T-helper 17 cell (primary cell): ENCODE results near the gene IL17RE. TPM values are rescaled to one million over a fixed set of nuclear protein-coding genes. Genes with fewer than 3 reads are reported as not detected.
"Not testable (repeated sequence)": the region's sequence is repeated elsewhere in the genome, so short reads cannot be mapped to it uniquely, and the experiment has no call there.

Source experiments
- ATAC-seq: fragments of 150-1000 bp; cut with Tn5 transposase; 2 replicates; pipeline ENCODE4 v1.10.0; 2021; ENCODE audit warnings: mild to moderate bottlenecking, moderate library complexity
- DNase-seq, 3 donors: peaks; one replicate each; pipeline versions ENCODE4 v3.0.0 to v3.0.0-alpha.2; 2020 to 2021
- H3K9me3 ChIP-seq: one replicate; pipeline ENCODE4 v1.7.0; 2013; ENCODE audit warnings: low read length, mild to moderate bottlenecking; ENCODE audit not compliant: control insufficient read depth, poor library complexity, severe bottlenecking
- H3K27ac Mint-ChIP-seq: one replicate; pipeline ENCODE4 v1.8.0; 2022; ENCODE audit warnings: mild to moderate bottlenecking, moderate library complexity, mixed read lengths
- H3K27me3 Mint-ChIP-seq: one replicate; pipeline ENCODE4 v1.8.0; 2022; ENCODE audit warnings: mixed read lengths
- H3K36me3 Mint-ChIP-seq: one replicate; pipeline ENCODE4 v1.8.0; 2022; ENCODE audit warnings: low read depth, mixed read lengths
- H3K4me1 Mint-ChIP-seq: one replicate; pipeline ENCODE4 v1.8.0; 2022; ENCODE audit warnings: mild to moderate bottlenecking, mixed read lengths
- H3K4me3 Mint-ChIP-seq: one replicate; pipeline ENCODE4 v1.8.0; 2022; ENCODE audit warnings: mild to moderate bottlenecking, moderate library complexity, mixed read lengths
- total RNA-seq, 4 donors: library from RNA in 2 of 4; stranded (reverse) in 2 of 4; gene quantifications; one replicate each; pipeline ENCODE4 v1.2.3 and lab custom pipeline; 2022 to 2026

The IL17RE gene
- total RNA-seq, 2 donors from 2014 or later: 10.1 to 12.4 TPM

DNA sequence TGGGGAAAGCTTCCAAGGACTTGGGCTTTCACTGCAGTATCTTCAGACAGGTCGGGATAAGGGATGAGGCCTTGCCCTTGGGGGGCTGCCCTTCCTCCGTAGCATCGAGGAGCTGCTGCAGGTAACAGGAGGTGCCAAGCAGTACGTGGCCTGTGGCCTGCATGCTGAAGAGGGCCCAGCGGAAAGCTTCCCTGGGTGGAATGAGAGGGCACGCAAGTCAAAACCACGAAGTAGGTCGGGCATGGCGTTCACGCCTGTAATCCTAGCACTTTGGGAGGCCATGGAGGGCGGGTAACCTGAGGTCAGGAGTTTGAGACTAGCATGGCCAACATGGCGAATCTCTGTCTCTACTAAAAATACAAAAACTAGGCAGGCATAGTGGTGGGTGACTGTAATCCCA lies 35.5 kb upstream of the IL17RE start:
- Mint-ChIP-seq H3K4me3 (no peak overlapping the region), H3K4me1 (peaks cover 3% of the 10 kb centered on the region), H3K36me3 (no peaks in the 10 kb centered on the region), H3K27me3 (peaks cover 8% of the 10 kb centered on the region), H3K27ac (no peak overlapping the region)
- no peak for DNase-seq
- no peaks in the 10 kb centered on the region for H3K9me3 ChIP-seq
- ATAC-seq: no peak

DNA sequence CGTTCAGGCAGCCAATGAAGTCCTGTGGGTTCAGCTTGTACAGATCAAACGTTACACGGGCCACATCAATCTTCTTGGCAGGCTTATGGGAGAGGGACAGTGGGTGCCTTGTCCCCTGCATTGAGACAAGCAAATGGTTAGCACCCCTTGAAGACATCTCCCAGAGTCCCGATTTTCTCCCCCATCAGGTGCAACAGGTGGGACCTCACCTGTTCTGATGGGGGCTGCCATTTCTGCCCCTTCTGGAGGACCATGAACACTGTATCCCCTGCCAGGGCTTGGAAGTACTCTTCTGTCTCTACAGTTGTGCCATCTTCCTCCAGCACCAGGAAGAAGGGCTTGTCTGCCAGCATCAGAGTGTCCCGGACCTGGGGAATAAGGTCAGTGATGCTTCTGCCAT lies 32.7 kb upstream of the IL17RE start:
- H3K9me3 ChIP-seq: no peaks in the 10 kb centered on the region
- ATAC-seq: no peak
- peaks cover 3% of the 10 kb centered on the region for H3K4me1 Mint-ChIP-seq
- H3K27me3 Mint-ChIP-seq: no peaks in the 10 kb centered on the region
- H3K36me3 Mint-ChIP-seq: no peaks in the 10 kb centered on the region
- DNase-seq: no peak
- no peak overlapping the region for H3K27ac Mint-ChIP-seq
- H3K4me3 Mint-ChIP-seq: no peak overlapping the region

DNA sequence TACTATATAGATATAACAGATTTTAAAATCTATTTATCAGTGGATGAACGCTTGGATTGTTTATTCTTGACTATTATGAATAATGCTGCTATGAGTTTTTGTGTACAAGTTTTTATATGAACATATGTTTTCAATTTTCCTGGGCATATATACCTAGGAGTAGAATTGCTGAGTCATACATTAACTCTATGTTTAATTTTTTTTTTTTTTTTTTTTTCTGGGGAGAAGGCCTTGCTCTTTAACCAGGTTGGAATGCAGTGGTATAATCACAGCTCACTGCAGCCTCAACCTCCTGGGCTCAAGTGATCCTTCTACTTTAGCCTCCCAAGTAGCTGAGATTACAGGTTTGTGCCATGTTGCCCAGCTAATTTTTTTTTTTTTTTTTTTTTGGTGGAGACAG lies 31.7 kb upstream of the IL17RE start:
- peaks cover 3% of the 10 kb centered on the region for H3K4me1 Mint-ChIP-seq
- ATAC-seq (no peak), DNase-seq (no peak)
- H3K9me3 ChIP-seq: no peaks in the 10 kb centered on the region
- H3K27me3 Mint-ChIP-seq: peaks cover 5% of the 10 kb centered on the region
- no peaks in the 10 kb centered on the region for H3K36me3 Mint-ChIP-seq
- no peak overlapping the region for H3K27ac Mint-ChIP-seq
- no peak overlapping the region for H3K4me3 Mint-ChIP-seq

GRCh38 chr3:9872067-9872466 lies 30.6 kb upstream of the IL17RE start:
- not testable (repeated sequence) for H3K27ac Mint-ChIP-seq, H3K4me1 Mint-ChIP-seq, H3K27me3 Mint-ChIP-seq, H3K4me3 Mint-ChIP-seq, H3K9me3 ChIP-seq, ATAC-seq, H3K36me3 Mint-ChIP-seq, DNase-seq

- no peak overlapping the region for H3K4me3 Mint-ChIP-seq
- DNase-seq (no peak), ATAC-seq (no peak)
- peaks cover 11% of the 10 kb centered on the region for H3K27me3 Mint-ChIP-seq
- no peaks in the 10 kb centered on the region for H3K36me3 Mint-ChIP-seq
- H3K4me1 Mint-ChIP-seq: peaks cover 3% of the 10 kb centered on the region
- no peaks in the 10 kb centered on the region for H3K9me3 ChIP-seq
- H3K27ac Mint-ChIP-seq: no peak overlapping the region
Measured at GRCh38 chr3:9875448-9875847, 27.2 kb upstream of the IL17RE start.

GRCh38 chr3:9876255-9876654 lies 26.4 kb upstream of the IL17RE start:
- H3K9me3 ChIP-seq, H3K36me3 Mint-ChIP-seq, H3K4me1 Mint-ChIP-seq, H3K4me3 Mint-ChIP-seq, H3K27ac Mint-ChIP-seq, DNase-seq, ATAC-seq: not testable (repeated sequence)
- peaks cover 11% of the 10 kb centered on the region for H3K27me3 Mint-ChIP-seq

- Mint-ChIP-seq H3K4me1 (peaks cover 3% of the 10 kb centered on the region), H3K27me3 (peaks cover 11% of the 10 kb centered on the region), H3K27ac (no peak overlapping the region), H3K36me3 (no peaks in the 10 kb centered on the region), H3K4me3 (no peak overlapping the region)
- DNase-seq (no peak), ATAC-seq (no peak)
- H3K9me3 ChIP-seq: no peaks in the 10 kb centered on the region
Measured at GRCh38 chr3:9876991-9877390, 25.7 kb upstream of the IL17RE start.

- no peaks in the 10 kb centered on the region for H3K9me3 ChIP-seq
- no peak for ATAC-seq
- DNase-seq: no peak
- H3K4me3 Mint-ChIP-seq: no peak overlapping the region
- no peaks in the 10 kb centered on the region for H3K36me3 Mint-ChIP-seq
- no peaks in the 10 kb centered on the region for H3K4me1 Mint-ChIP-seq
- peaks cover 11% of the 10 kb centered on the region for H3K27me3 Mint-ChIP-seq
- H3K27ac Mint-ChIP-seq: no peak overlapping the region
Measured at GRCh38 chr3:9878700-9879099, 23.9 kb upstream of the IL17RE start.

DNA sequence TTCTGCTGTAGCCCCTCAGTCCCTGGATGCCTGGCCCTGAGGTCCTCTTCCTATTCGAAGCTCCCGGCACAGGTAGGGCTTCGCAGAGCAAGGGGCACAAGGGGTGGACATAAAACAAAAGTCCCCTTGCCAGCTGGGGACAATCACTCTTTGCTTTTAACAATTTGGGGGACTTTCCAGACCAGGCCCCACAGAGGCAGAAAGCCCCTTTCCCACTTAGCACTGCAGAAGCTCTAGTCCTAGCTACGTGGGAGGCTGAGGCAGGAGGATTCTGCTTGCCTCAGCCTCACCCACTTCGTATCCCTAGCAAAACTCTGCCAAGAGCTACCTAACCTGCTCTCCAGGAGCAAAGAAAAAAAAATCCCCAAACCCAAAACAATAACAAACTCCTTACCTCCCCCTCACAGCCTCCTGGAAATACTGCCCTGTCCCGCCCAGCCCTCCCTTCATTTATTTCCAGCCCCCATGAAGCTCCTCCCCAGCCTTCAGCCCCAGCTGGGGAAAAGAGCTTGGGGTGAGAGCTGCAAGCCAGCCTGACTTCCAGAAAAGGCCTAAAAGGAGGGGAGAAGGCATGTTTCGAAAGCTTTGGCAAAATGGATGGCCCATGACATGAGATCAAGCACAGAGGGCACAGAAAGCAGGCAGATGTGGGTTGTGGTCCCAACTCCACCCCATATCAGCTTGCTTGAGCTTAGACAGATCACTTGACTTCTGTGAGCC lies 22.7 kb upstream of the IL17RE start, which contains the start of gene CIDEC:
Gene CIDEC (minus strand): TSS at position 424 of the 720 bp plus-strand sequence. CDS start 1,767 bp downstream, outside the sequence.
- ATAC-seq: no peak
- no peak within 1 kb of the TSS for H3K4me3 Mint-ChIP-seq
- no peaks in the 10 kb centered on the region for H3K9me3 ChIP-seq
- H3K36me3 Mint-ChIP-seq: no peaks in the 10 kb centered on the region
- DNase-seq: no peak
- H3K27ac Mint-ChIP-seq: no peak within 1 kb of the TSS
- peaks cover 11% of the 10 kb centered on the region for H3K27me3 Mint-ChIP-seq
- no peaks in the 10 kb centered on the region for H3K4me1 Mint-ChIP-seq

- Mint-ChIP-seq H3K36me3 (no peaks in the 10 kb centered on the region), H3K27ac (no peak overlapping the region), H3K27me3 (peaks cover 5% of the 10 kb centered on the region), H3K4me1 (no peaks in the 10 kb centered on the region), H3K4me3 (no peak overlapping the region)
- DNase-seq: no peak
- no peaks in the 10 kb centered on the region for H3K9me3 ChIP-seq
- ATAC-seq: no peak
Measured at GRCh38 chr3:9881441-9881840, 21.2 kb upstream of the IL17RE start.

DNA sequence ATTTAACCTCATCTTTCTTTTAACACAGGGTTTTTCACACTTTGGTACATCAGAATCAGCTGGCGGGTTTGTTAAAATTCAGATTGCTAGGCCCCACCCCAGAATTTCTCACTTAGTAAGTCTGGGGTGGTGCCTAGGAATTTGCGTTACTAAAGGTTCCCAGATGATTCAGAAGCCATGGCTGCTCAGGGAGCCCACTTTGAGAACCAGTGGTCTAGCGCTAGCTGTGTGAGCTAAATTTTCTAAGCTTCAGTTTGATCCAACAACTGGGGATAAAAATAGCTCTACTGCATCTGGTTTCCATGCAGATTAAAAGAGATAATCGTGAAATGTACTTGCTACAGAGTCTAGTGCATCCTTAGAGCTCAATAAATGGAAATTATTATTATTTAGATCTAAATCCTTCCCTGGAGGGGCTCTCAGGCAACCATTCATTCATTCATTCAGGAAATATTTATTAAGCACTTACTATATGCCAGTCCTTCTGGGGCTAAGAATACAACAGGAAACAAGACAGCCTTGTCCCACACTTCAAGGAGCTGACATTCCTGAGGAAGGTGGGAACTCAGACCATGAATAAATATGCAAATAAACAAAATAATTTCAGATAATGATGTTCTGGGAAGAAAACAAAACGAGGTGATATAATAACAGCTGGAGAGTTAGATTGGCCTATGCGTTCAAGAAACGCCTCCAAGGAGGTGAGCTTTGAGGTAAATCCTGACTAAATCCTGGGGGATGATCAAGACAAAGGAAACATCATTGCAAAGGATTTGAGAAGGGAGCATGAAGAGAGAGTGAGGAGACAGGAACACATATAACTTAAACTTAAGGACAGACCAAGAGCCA lies 18.7 kb upstream of the IL17RE start:
- H3K27ac Mint-ChIP-seq: no peak overlapping the region
- no peak overlapping the region for H3K4me3 Mint-ChIP-seq
- H3K36me3 Mint-ChIP-seq: no peaks in the 10 kb centered on the region

GRCh38 chr3:9884555-9885165 lies 18.0 kb upstream of the IL17RE start:
- DNase-seq (no peak), ATAC-seq (no peak)
- H3K36me3 Mint-ChIP-seq: no peaks in the 10 kb centered on the region
- H3K27ac Mint-ChIP-seq: no peak overlapping the region
- peaks cover 3% of the 10 kb centered on the region for H3K27me3 Mint-ChIP-seq
- H3K9me3 ChIP-seq: no peaks in the 10 kb centered on the region
- no peak overlapping the region for H3K4me3 Mint-ChIP-seq
- H3K4me1 Mint-ChIP-seq: no peaks in the 10 kb centered on the region

More for the DNA sequence above, 18.7 kb upstream of the IL17RE start:
- no peak for ATAC-seq
- H3K9me3 ChIP-seq: no peaks in the 10 kb centered on the region
- no peaks in the 10 kb centered on the region for H3K4me1 Mint-ChIP-seq
- DNase-seq: no peak
- peaks cover 5% of the 10 kb centered on the region for H3K27me3 Mint-ChIP-seq

- Mint-ChIP-seq H3K27me3 (no peaks in the 10 kb centered on the region), H3K4me1 (peaks cover 3% of the 10 kb centered on the region), H3K27ac (no peak overlapping the region), H3K4me3 (no peak overlapping the region), H3K36me3 (peaks cover 2% of the 10 kb centered on the region)
- DNase-seq (no peak), ATAC-seq (no peak)
- no peaks in the 10 kb centered on the region for H3K9me3 ChIP-seq
Measured at GRCh38 chr3:9886328-9886727, 16.3 kb upstream of the IL17RE start.
